Osteoblast (primary cell): ENCODE measurements around the gene DYRK1B. TPM values are rescaled to one million over a fixed set of nuclear protein-coding genes. Genes with fewer than 3 reads are reported as not detected.

Source experiments
- DNase-seq: peaks from one replicate; pipeline ENCODE4 v3.0.0; 2011; ENCODE audit warnings: low spot score, mixed read lengths; ENCODE audit not compliant: insufficient read length; ENCODE audit errors: missing footprints
- H2AFZ ChIP-seq: 2 replicates; pipeline ENCODE4 v1.6.0; 2011; ENCODE audit warnings: mild to moderate bottlenecking, low read length
- H3K27ac ChIP-seq: 2 replicates; pipeline ENCODE4 v1.5.1; 2011; ENCODE audit warnings: mild to moderate bottlenecking, low read depth, low read length, moderate library complexity
- H3K27me3 ChIP-seq: 2 replicates; pipeline ENCODE4 v1.6.0; 2012; ENCODE audit warnings: mild to moderate bottlenecking, control low read depth, inconsistent platforms, low read length, moderate library complexity; ENCODE audit not compliant: insufficient read depth
- H3K36me3 ChIP-seq: 2 replicates; pipeline ENCODE4 v1.5.1; 2011; ENCODE audit warnings: mild to moderate bottlenecking, low read length, control low read depth, moderate library complexity; ENCODE audit not compliant: insufficient read depth
- H3K4me1 ChIP-seq: 2 replicates; pipeline ENCODE4 v1.5.1; 2011; ENCODE audit warnings: mild to moderate bottlenecking, low read length, control low read depth, moderate library complexity; ENCODE audit not compliant: insufficient read depth
- H3K4me2 ChIP-seq: 2 replicates; pipeline ENCODE4 v1.6.0; 2011; ENCODE audit warnings: mild to moderate bottlenecking, low read length; ENCODE audit not compliant: insufficient read depth
- H3K4me3 ChIP-seq: fragments of 200-600 bp; sonication (generic); 3 replicates; pipeline ENCODE4 v1.5.1; 2012; ENCODE audit warnings: mild to moderate bottlenecking, low read length, inconsistent platforms; ENCODE audit not compliant: insufficient read depth
- H3K79me2 ChIP-seq: 2 replicates; pipeline ENCODE4 v1.6.0; 2012; ENCODE audit warnings: mild to moderate bottlenecking, low read length, control low read depth, inconsistent platforms; ENCODE audit not compliant: insufficient read depth
- H3K9me3 ChIP-seq: 2 replicates; pipeline ENCODE4 v1.5.1; 2011; ENCODE audit warnings: low read depth, low read length, control low read depth
- H4K20me1 ChIP-seq: 2 replicates; pipeline ENCODE4 v1.6.0; 2012; ENCODE audit warnings: mild to moderate bottlenecking, low read length, control low read depth; ENCODE audit not compliant: insufficient read depth
- CTCF ChIP-seq: IDR thresholded peaks from 2 replicates; pipeline ENCODE4 v1.5.1; 2011; ENCODE audit warnings: mild to moderate bottlenecking, low read depth, low read length, moderate library complexity; ENCODE audit errors: extremely low read depth
- total RNA-seq: library from RNA; depleted of rRNA; stranded (reverse); fragments of >200 nt; gene quantifications from 2 replicates; pipeline ENCODE4 v1.2.3, GENCODE V29; 2012

The DYRK1B gene
- total RNA-seq, 1 donor: 19.5 TPM

- H3K27me3 ChIP-seq: no peaks in the 10 kb centered on the region
- H3K36me3 ChIP-seq: peaks cover 50% of the 10 kb centered on the region
Measured at GRCh38 chr19:39830847-39831246, 3.1 kb downstream of the DYRK1B start.

GRCh38 chr19:39830406-39830805 lies 3.6 kb downstream of the DYRK1B start:
- Histone ChIP-seq H4K20me1 (peaks cover 22% of the 10 kb centered on the region), H3K27me3 (no peaks in the 10 kb centered on the region), H3K4me3 (no peak overlapping the region), H3K36me3 (peaks cover 46% of the 10 kb centered on the region), H3K4me2 (no peak overlapping the region), H3K9me3 (no peaks in the 10 kb centered on the region), H2AFZ (no peak overlapping the region), H3K4me1 (peaks cover 16% of the 10 kb centered on the region), H3K79me2 (peaks cover 22% of the 10 kb centered on the region), H3K27ac (no peak overlapping the region)
- no peak for DNase-seq
- no peak for TF ChIP-seq CTCF

More at GRCh38 chr19:39830847-39831246, 3.1 kb downstream of the DYRK1B start:
- peak; percentile 80 for DNase-seq
- TF ChIP-seq CTCF: no peak
- Histone ChIP-seq H3K4me3 (no peak overlapping the region), H3K4me2 (no peak overlapping the region), H4K20me1 (peaks cover 22% of the 10 kb centered on the region), H3K79me2 (peaks cover 22% of the 10 kb centered on the region), H2AFZ (no peak overlapping the region), H3K9me3 (no peaks in the 10 kb centered on the region), H3K4me1 (peaks cover 16% of the 10 kb centered on the region), H3K27ac (no peak overlapping the region)

- Histone ChIP-seq H3K79me2 (peaks cover 22% of the 10 kb centered on the region), H3K27ac (no peak overlapping the region), H4K20me1 (peaks cover 22% of the 10 kb centered on the region), H3K4me1 (peaks cover 16% of the 10 kb centered on the region), H3K27me3 (no peaks in the 10 kb centered on the region), H3K36me3 (peaks cover 41% of the 10 kb centered on the region), H2AFZ (no peak overlapping the region), H3K4me3 (no peak overlapping the region), H3K9me3 (no peaks in the 10 kb centered on the region), H3K4me2 (no peak overlapping the region)
- DNase-seq: peak; percentile 76
- TF ChIP-seq CTCF: no peak
Measured at GRCh38 chr19:39829702-39830275, 4.2 kb downstream of the DYRK1B start.

- Histone ChIP-seq H2AFZ (no peak overlapping the region), H3K9me3 (no peaks in the 10 kb centered on the region), H3K4me1 (peaks cover 17% of the 10 kb centered on the region), H3K27ac (no peak overlapping the region), H3K79me2 (peaks cover 28% of the 10 kb centered on the region), H4K20me1 (peaks cover 22% of the 10 kb centered on the region), H3K27me3 (no peaks in the 10 kb centered on the region), H3K36me3 (peaks cover 34% of the 10 kb centered on the region), H3K4me2 (no peak overlapping the region), H3K4me3 (no peak overlapping the region)
- TF ChIP-seq CTCF: no peak
- peak; percentile 58 for DNase-seq
Measured at GRCh38 chr19:39828654-39829032, 5.3 kb downstream of the DYRK1B start.
